Cardiac fibroblast (primary cell): Measurements from ENCODE around the gene CPEB4.
A peak's percentile ranks its signal among the peaks of the same experiment; 100 is the strongest.

Source experiments
- DNase-seq, 2 donors: peaks; one replicate each; pipeline versions ENCODE4 v3.0.0 to v3.0.0-alpha.2; 2010; ENCODE audit warnings: low read depth in 2 of 2
- H3K4me3 ChIP-seq, 2 donors: replicated peaks in 1 of 2; 1 replicate in 1 of 2; 2 replicates in 1 of 2; pipeline ENCODE4 v1.5.1; 2011; ENCODE audit warnings: low read depth in 2 of 2, low read length in 2 of 2, mild to moderate bottlenecking in 2 of 2, moderate library complexity in 1 of 2
- CTCF ChIP-seq: IDR thresholded peaks from one replicate; pipeline ENCODE4 v1.5.1; 2011; ENCODE audit warnings: low read depth, mild to moderate bottlenecking, low read length, inconsistent platforms

The CPEB4 gene

GRCh38 chr5:173920024-173920753, 32.0 kb downstream of the CPEB4 start:
- no peak for TF ChIP-seq CTCF
- DNase-seq, result peak in 1 of 2 donors; percentile 32

DNA sequence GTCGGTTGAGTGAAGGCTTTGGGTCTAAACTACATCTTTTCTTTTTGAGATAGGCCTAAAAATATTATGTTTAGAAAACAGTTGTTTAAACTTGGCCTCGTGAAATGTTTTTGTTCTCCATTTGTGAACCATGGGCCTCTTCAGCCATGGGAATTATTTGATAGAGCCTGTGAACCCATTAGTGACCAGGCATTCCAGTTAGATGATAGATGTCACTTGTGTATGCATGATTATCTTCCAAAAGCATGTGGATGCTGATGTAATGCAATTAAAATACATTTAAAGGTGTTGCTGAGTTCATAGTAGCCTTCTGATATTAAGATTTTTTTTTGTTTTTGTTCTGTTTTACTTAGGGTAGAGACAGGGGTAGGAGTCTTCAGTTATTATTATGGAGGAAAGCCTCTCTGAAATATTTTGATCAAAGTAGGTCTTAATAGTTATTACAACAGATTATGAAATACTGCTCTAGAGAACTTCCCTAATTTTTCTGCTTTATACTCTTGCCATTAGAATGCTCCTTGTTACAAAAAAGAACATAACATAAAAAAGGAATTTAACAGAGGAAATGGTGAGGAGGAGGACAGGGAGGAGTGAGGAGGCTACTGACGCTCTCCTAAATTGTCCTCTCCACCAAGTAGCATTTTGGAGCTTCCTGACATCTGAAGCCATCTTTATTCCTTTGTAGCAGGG, 32.9 kb downstream of the CPEB4 start:
- no peak overlapping the region for H3K4me3 ChIP-seq
- no peak for DNase-seq
- TF ChIP-seq CTCF, result no peak

More at GRCh38 chr5:173920024-173920753, 32.0 kb downstream of the CPEB4 start:
- no peak overlapping the region for H3K4me3 ChIP-seq

DNA sequence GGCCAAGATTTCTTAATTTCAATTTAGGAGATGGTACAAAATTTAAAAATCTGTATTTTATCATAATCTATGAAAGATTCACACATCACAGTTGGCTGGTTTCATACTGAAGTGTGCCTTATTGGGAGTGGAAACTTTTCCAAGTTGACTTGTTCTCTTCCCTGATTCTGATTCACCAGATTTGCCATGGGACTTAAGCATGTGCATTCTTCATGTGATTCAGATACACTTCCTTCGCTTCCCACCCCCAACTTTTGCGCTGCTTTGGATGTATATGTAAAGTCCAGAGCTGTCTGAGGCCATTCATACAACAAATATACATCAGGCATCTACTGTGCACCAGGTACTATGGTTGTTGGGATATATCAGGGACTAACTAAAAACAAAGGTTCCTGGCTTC, 34.4 kb downstream of the CPEB4 start:
- H3K4me3 ChIP-seq, result no peak overlapping the region
- TF ChIP-seq CTCF, result no peak
- DNase-seq, result no peak

DNA sequence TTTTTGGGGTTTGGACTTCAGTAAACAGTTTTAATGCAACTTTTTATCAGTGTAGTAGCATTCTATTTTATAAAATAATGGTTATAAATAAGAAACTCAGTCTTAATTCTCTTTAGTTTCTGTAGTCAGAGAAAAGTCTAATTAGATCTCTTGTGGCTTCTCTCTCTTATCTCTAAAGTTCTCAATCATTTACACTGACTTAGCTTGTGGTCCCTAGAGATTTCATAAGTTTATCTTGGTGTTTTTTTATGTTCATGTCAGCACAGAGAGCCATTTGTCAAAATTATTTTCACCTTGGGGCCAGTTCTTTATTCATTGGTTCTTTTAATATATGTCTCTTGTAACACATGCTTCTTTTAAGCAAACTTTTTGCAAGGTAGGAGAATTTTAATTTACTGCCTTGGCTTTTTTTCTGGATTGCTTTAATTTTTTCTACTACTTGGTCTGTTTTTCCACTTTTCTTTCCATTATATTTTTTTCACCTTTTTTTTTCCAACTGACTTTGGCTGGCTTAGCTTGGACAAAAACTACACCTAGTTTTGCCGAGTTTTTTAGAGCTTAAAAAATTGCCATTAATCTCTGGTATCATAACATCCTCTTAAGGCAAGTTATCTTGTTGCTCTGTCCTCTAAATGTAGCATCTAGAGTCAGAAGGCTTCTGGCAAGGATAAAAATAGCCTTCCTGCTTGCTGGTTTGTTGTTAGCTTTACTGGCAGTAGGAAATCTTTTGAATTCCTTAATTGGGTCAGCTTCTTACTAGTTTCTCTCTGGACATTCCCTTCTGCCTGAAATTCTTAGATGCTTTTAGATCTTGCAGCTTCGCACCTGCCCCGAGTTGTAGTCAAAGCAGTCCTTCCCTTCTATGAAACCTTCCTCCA, 35.3 kb downstream of the CPEB4 start:
- no peak overlapping the region for H3K4me3 ChIP-seq
- peak; percentile 34 to 71 for DNase-seq
- no peak for TF ChIP-seq CTCF

DNA sequence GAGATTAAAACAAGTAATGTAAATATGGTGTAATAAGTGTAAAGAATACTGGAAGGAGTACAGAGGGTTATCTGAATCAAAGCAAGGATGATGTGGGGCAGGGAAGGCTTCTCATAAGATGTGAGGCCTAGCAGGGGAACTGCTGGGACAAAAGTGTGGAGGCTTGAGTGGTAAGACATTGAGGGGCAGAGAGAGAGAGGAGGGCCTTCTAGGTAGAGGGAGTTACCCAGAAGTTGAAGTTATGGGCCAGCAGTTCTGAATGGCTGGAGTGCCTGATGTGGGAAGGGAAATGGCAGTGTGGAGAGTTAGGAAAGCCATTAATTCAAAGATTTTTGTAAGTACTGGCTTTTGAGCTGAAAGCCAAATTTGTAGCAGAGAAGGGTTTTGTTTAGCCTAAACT, 36.8 kb downstream of the CPEB4 start:
- H3K4me3 ChIP-seq, result no peak overlapping the region
- no peak for TF ChIP-seq CTCF
- DNase-seq, result no peak

DNA sequence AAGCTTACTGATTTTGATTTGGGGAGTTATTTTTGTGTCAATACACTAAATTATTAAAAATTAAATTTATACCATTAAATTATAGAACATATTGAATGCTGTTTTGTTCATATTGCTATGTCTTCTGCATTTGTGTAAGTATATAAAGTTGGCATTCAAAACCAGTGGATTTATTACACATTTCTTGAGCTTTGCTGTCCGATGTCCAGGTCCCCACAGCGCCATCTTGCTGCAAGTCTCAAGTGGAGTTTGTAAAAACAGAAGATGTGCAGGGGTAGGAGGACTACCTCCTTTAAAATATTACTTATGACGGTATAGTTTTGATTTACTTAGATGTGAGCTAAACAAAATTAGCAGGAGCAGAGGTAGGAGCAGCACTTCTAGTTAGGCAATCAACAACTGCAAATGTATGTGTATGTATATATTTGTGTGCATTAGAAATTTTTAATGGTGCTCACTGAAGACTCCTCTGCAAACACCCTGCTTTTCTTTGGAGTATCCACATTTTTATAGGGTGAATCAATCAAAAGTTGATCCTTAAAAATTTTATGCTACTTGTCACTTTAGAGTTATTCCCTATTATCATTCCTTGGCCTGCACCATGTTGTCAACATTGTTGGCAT, 37.4 kb downstream of the CPEB4 start:
- no peak overlapping the region for H3K4me3 ChIP-seq
- TF ChIP-seq CTCF, result peak; percentile 65
- DNase-seq, result peak; percentile 61 to 69
